ENCODE data around the gene KBTBD8.

KBTBD8 gene

GRCh38 chr3:66997560-66998112, 471 bp upstream of the KBTBD8 start:
- no peak for DNase-seq (ENCODE audit: low read depth, low spot score)

GRCh38 chr3:66998904-66999235, 763 bp downstream of the KBTBD8 start:
- no peak for DNase-seq (ENCODE audit: low read depth, low spot score)

DNA sequence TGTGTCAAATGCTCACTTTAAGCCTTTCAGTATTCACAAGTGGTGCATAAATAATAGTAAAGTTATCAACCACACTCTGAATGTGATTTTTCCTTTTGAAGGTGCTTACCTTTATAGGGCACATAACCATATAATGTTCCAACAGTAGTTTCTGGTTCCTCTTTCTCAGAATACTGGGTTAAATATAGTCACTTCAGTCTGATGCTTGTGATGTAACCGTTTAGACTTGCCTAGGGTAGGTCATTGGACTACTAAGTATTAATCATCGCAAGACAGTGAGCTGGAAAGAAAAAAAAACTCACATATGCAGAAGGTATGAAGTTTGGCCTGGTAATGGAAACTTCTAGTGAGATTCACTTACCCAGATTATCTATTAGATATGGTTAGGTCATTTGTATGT, 1.9 kb downstream of the KBTBD8 start:
- DNase-seq (ENCODE audit: low read depth, low spot score) = no peak

DNA sequence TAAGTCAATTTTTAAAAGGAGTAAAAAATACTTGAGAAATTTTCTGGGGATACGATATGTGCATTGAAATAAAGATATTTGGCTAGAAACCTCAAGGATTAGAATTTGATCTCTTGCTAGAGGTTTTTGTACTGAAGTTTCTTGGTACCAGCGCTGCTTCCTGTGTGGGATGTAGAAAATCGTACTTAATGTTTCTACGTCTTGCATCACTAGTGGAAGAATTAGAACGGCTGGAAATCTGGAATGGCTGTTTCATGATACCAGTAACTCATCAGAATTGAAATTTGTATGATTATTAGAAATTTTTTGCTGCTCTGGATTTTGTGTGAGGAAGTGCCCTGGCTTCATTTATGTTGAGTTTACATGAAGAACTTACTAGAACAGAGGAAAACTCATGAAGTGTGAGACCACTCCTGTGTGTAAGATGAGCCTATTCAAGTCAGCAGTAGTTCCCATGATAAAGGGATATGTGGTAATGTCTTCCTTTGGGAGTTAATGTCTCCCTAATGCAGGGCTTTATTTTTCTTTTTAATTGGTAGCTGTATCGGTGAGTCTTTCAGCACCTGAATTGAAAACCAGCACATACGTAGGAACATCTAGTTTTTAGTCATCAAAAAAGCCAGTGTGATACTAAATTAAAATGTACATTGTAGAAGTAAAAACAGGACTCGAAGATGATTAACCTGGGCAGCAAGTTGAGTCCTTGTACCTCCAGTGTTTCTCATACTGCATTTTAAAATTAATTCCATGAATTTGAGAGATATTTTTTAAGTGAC, 3.2 kb downstream of the KBTBD8 start:
- DNase-seq (ENCODE audit: low read depth, low spot score) = no peak

DNA sequence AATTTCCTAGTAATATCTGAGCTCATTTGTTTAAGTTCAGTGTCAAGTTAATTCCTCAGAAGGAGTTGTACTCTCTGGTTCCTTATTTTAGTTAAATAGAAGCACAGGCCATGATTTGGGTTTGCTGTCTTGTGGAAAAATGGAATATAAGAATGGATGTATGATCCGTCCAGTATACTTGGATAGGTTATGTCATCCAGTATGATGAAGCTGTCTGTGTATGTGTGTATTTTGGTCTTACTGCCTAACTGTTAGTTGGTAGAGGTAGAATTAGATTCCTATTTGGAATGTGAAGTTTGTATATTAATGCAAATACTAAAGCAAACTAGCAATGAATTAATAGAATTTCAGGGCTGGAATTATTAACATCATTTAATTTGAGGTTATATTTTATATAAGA, 7.9 kb downstream of the KBTBD8 start:
- DNase-seq (ENCODE audit: low read depth, low spot score) = no peak

GRCh38 chr3:67006460-67006859, 8.4 kb downstream of the KBTBD8 start:
- DNase-seq (ENCODE audit: low read depth, low spot score) = no peak

- DNase-seq (ENCODE audit: low read depth, low spot score) = no peak
Measured at GRCh38 chr3:67008388-67008787, 10.3 kb downstream of the KBTBD8 start.

DNA sequence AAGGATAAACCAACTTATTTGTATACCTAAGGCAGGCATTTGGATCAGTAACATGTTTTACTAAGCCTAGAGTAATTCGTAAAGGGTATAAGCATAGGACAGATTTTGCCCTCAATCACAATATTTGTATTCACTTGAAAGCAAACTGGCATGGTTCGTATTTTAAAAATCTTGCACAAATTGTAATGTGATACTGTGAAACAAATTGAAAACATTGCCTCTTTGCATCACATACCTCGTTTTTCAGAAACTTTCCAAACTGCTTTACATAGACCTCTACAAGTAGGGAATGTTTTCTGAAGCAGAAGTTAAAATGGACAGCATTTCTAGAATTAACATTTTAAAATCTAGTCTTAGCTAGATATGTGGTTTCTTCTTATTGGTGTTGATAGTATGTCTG, 11.6 kb downstream of the KBTBD8 start:
- DNase-seq (ENCODE audit: low read depth, low spot score) = no peak

GRCh38 chr3:67011414-67012131, 13.5 kb downstream of the KBTBD8 start:
- DNase-seq (ENCODE audit: low read depth, low spot score) = no peak

DNA sequence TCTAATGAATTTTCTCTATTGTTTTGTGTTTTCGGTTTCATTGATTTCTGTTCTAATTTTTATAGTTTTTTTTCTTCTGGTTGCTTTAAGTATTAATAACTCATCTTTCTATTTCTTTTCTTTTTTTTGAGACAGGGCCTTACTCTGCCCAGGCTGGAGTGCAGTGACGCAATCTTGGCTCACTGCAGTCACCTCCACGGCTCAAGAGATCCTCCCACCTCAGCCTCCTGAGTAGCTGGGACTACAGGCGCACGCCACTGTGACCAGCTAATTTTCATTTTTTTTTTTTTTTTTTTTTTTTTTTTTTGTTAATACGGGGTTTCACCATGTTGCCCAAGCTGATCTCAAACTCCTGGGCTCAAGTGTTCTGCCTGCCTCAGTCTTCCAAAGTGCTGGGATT, 14.5 kb downstream of the KBTBD8 start:
- no peak for DNase-seq (ENCODE audit: low read depth, low spot score)

GRCh38 chr3:67015702-67016484, 17.8 kb downstream of the KBTBD8 start:
- no peak for DNase-seq (ENCODE audit: low read depth, low spot score)

DNA sequence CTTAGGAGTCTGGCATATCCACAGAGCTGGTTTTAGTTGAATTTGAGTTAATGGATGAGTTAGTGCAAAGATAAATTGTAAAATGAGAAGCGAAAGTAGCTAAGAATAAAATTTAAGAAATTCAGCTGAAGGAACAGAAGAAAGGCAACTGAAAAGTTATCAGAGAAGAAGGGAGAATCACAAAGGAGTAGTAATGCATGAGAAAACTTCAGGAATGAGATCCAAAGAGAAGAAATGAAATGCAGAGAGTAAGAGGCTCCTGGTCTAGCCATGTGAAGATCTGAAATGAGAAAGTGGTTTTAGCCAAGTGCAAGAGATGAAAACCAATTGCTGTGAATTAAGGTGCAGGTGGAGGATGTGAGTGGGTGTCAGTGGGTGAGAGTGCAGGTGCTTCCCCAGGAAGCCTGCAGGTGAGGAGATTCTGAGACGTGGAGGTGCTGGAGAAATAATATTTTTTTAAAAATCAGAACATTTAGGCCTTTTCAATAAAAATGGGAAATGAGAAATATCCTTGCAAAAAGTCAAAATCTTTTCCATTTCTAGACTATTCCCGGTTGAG, 18.5 kb downstream of the KBTBD8 start:
- no peak for DNase-seq (ENCODE audit: low read depth, low spot score)

DNA sequence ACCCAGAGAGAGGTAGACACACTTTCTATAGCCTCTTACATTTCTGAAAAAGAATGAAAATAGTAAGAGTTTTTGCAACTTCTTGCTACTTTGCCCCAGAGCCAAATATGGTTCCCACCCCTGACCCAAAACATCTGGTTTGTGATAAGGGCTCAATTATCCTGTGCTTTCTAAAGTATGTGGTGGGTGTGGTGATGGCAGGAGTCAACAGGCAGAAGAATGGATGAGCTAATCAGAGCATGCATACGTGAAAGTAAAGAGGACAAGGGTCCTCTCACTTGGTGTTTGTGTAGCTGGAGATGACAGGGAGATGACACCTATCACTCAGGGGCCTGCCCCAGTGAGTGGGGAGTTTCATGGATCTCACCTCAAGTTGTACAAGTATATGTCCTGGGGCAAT, 19.1 kb downstream of the KBTBD8 start:
- no peak for DNase-seq (ENCODE audit: low read depth, low spot score)

DNA sequence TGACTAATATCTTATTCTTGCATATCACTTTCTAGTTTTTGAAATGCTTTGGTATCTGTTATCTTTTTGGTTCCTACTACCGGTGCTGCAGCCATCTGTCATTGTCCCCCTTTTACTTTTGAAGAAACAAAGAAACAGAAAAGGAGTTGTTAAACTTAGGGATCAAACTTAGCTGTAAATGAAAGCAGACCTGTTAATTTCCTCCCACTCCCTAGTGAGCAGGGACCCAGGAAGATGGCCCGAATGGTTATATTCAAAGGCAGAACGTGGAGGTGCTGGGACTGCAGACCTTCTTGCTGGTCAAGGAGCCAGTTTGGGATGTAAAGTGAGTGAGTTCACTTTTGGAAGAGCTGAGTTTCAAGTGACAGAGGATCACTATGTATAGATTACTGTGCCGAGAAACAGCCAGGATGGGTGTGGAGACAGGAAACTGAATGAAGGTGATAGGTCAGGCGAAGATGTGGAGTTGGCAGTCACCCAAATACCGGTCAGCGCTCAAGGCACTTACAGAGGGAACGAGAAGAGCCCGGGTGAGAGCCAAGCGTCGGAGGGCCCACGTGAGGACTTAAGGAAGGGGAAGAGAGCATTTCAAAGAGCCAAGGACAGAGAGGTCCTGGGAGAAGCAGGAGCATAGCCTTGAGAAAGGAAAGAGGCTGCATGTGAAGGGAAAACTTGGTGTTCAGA, 20.1 kb downstream of the KBTBD8 start:
- DNase-seq (ENCODE audit: low read depth, low spot score) = no peak

- DNase-seq (ENCODE audit: low read depth, low spot score) = no peak
Measured at GRCh38 chr3:67018789-67019526, 20.9 kb downstream of the KBTBD8 start.

- DNase-seq (ENCODE audit: low read depth, low spot score) = no peak
Measured at GRCh38 chr3:67028001-67028784, 30.1 kb downstream of the KBTBD8 start.

- DNase-seq (ENCODE audit: low read depth, low spot score) = no peak
Measured at GRCh38 chr3:67030785-67031740, 33.0 kb downstream of the KBTBD8 start.

DNA sequence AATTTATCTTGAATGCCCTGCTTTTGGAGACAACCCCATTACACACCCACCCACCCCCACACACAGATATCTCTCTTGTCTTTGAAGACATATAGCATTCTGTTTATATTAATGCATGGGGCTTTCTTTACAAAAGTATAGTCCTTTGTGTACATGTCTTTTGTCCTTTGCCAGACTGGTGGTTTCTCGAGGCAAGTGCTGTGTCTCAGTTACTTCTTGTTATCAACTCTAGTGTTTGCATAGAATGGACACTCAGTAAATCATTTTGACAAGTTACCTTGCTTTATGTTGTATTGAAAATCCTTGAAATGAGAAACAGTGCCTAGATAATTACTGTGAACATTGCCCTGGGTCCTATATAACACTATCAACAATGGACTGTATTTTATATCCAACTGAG, 33.9 kb downstream of the KBTBD8 start:
- DNase-seq (ENCODE audit: low read depth, low spot score) = no peak

DNA sequence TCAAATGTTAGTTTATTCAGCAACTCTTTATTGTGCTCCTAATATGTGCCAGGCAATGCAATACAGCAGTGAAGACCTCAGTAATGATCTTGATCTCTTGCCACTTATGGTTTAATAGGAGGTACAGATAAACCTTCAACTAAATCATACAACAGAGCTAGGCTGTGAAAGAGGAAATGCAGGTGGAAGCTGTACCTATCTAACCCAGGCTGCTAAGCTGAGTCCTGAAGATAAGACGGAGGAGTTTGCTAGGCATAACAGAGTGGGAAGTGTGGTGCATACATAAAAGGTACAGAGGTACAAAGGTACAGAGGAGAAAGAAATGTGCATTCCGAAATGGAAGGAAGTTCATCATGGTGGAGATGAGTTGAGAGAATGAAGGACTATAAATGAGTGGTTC, 35.0 kb downstream of the KBTBD8 start:
- no peak for DNase-seq (ENCODE audit: low read depth, low spot score)
